ENCODE measurements around the gene SHISA2.

SHISA2 gene

DNA sequence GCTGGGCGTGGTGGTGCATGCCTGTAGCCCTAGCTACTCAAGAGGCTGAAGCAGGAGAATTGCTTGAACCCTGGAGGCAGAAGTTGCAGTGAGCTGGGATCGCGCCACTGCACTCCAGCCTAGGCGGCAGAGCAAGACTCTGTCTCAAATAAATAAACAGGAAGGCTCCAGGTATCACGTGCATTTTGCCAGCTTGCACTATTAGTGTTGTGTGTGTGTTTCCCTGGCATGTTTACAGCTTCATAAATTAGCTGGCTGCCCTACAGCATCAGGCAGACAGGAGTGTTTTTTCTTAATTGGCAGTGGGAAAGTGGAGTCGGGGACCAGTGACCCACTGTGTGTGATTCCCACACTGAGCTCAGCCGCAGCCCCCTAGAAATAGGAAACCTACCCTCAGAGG lies 32.6 kb downstream of the SHISA2 start:
- no peak overlapping the region for H3K4me3 ChIP-seq (ENCODE audit: insufficient read length, low read depth)
- no peaks in the 10 kb centered on the region for H3K4me1 ChIP-seq (ENCODE audit: insufficient read depth, insufficient read length)
- no peak overlapping the region for H3K9ac ChIP-seq (ENCODE audit: insufficient read length, low read depth)
- TF ChIP-seq YY1 (IDR thresholded peaks at IDR 0.05; ENCODE audit: insufficient read depth, insufficient read length) (no peak), ZNF274 (IDR thresholded peaks at IDR 0.05; ENCODE audit: low read depth, low read length) (no peak), SUZ12 (IDR thresholded peaks at IDR 0.05; ENCODE audit: extremely low read depth, insufficient read depth, insufficient read length) (no peak)
- DNase-seq (ENCODE audit: low read depth, low spot score), result no peak
- H3K27me3 ChIP-seq (ENCODE audit: insufficient read depth, insufficient read length), result no peaks in the 10 kb centered on the region
- no peaks in the 10 kb centered on the region for H3K36me3 ChIP-seq (ENCODE audit: insufficient read depth, insufficient read length, low read length)
- no peaks in the 10 kb centered on the region; the same call in 1 of the 2 replicates for H3K9me3 ChIP-seq (ENCODE audit: insufficient read depth, low read length)

DNA sequence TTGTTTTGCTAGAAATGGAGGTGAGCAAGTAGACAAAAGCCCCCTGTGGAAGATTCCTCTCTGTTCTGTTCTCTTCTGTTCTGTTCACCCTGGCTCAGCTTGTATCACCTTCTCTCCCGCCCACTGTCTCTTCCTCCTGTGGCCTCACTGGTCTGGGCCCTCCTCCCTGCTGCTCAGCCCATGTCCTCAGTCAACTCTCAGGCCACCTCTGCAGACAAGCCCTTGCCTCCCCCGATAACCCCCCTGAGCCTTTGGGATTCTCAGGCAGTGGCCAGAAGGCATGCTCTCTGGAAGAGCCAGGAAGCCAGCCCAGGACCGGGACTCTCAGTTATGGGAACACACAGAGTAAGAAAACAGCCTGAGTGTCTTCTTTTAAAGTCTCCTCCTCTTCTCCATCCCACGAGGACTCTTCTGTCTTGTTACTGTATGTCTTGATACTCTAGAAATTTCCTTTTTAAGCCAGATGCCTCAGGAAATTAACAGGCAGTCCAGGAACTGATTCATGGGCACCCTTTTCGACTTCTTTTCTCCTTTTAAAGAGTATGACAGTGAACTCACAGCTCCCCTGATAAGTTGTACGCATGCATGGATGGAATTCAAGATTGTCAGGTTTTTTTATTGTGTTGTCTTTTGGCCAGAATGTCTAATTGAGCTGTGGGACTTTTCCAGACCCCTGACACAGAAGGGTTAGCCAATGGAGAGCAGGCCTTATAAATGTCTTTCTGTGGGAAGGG lies 33.7 kb downstream of the SHISA2 start:
- DNase-seq (ENCODE audit: low read depth, low spot score), result no peak
- no peaks in the 10 kb centered on the region for H3K27me3 ChIP-seq (ENCODE audit: insufficient read depth, insufficient read length)

DNA sequence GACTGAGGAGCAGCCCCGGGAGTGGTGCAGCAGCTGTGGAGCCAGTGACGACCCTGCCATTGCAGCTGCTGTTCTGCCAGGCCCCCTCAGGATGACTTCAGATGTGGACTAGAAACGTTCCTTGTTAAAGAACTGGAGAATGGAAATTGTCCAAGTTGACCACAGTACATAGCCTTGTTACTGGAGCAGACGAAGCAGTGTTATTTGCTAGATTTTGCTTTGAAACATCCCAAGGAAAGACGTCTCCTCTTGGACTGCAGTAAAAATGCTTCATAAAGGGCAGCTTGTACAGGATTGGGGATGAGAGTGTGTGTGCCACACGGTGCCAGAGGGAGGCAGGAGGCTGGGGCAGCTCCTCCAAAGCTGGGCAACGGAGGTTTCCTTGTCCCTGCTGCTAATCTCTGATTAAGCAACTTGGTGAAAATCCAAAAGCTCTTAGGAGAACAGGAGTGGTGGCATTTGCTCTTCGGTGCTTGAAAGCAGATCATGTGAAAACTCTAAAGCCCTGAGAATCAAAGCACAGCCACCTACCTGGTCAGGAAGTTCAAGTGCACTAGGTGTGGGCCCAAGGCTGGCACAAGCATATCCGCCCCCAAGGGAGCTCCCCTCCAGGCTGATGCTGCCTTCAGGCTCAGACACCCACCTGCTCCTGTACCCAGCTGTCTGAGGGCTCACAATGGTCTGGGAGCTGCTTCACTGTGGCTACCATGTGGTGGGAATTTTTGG lies 34.5 kb downstream of the SHISA2 start:
- no peaks in the 10 kb centered on the region for H3K4me1 ChIP-seq (ENCODE audit: insufficient read depth, insufficient read length)
- TF ChIP-seq YY1 (IDR thresholded peaks at IDR 0.05; ENCODE audit: insufficient read depth, insufficient read length), result no peak
- TF ChIP-seq SUZ12 (IDR thresholded peaks at IDR 0.05; ENCODE audit: extremely low read depth, insufficient read depth, insufficient read length), result no peak
- no peak for TF ChIP-seq ZNF274 (IDR thresholded peaks at IDR 0.05; ENCODE audit: low read depth, low read length)
- H3K27me3 ChIP-seq (ENCODE audit: insufficient read depth, insufficient read length), result no peaks in the 10 kb centered on the region
- no peak for DNase-seq (ENCODE audit: low read depth, low spot score)
- no peak overlapping the region for H3K4me3 ChIP-seq (ENCODE audit: insufficient read length, low read depth)
- no peaks in the 10 kb centered on the region for H3K36me3 ChIP-seq (ENCODE audit: insufficient read depth, insufficient read length, low read length)
- H3K9me3 ChIP-seq (ENCODE audit: insufficient read depth, low read length), result no peaks in the 10 kb centered on the region; the same call in none of the 2 replicates
- H3K9ac ChIP-seq (ENCODE audit: insufficient read length, low read depth), result no peak overlapping the region

More for the DNA sequence above, 33.7 kb downstream of the SHISA2 start:
- H3K9ac ChIP-seq (ENCODE audit: insufficient read length, low read depth), result no peak overlapping the region
- no peaks in the 10 kb centered on the region for H3K4me1 ChIP-seq (ENCODE audit: insufficient read depth, insufficient read length)
- no peaks in the 10 kb centered on the region; the same call in none of the 2 replicates for H3K9me3 ChIP-seq (ENCODE audit: insufficient read depth, low read length)
- no peak overlapping the region for H3K4me3 ChIP-seq (ENCODE audit: insufficient read length, low read depth)
- no peaks in the 10 kb centered on the region for H3K36me3 ChIP-seq (ENCODE audit: insufficient read depth, insufficient read length, low read length)
- no peak for TF ChIP-seq YY1 (IDR thresholded peaks at IDR 0.05; ENCODE audit: insufficient read depth, insufficient read length)
- TF ChIP-seq SUZ12 (IDR thresholded peaks at IDR 0.05; ENCODE audit: extremely low read depth, insufficient read depth, insufficient read length), result no peak
- no peak for TF ChIP-seq ZNF274 (IDR thresholded peaks at IDR 0.05; ENCODE audit: low read depth, low read length)

GRCh38 chr13:26016189-26016588 lies 35.6 kb downstream of the SHISA2 start:
- TF ChIP-seq ZNF274 (IDR thresholded peaks at IDR 0.05; ENCODE audit: low read depth, low read length), result no peak
- no peak for TF ChIP-seq YY1 (IDR thresholded peaks at IDR 0.05; ENCODE audit: insufficient read depth, insufficient read length)
- TF ChIP-seq SUZ12 (IDR thresholded peaks at IDR 0.05; ENCODE audit: extremely low read depth, insufficient read depth, insufficient read length), result no peak
- Histone ChIP-seq H3K9ac (ENCODE audit: insufficient read length, low read depth) (no peak overlapping the region), H3K9me3 (ENCODE audit: insufficient read depth, low read length) (no peaks in the 10 kb centered on the region; the same call in none of the 2 replicates), H3K36me3 (ENCODE audit: insufficient read depth, insufficient read length, low read length) (no peaks in the 10 kb centered on the region), H3K4me3 (ENCODE audit: insufficient read length, low read depth) (no peak overlapping the region), H3K4me1 (ENCODE audit: insufficient read depth, insufficient read length) (no peaks in the 10 kb centered on the region), H3K27me3 (ENCODE audit: insufficient read depth, insufficient read length) (no peaks in the 10 kb centered on the region)
- no peak for DNase-seq (ENCODE audit: low read depth, low spot score)

GRCh38 chr13:26015271-26016125 lies 36.3 kb downstream of the SHISA2 start:
- Histone ChIP-seq H3K4me1 (ENCODE audit: insufficient read depth, insufficient read length) (peaks cover 2% of the 10 kb centered on the region), H3K36me3 (ENCODE audit: insufficient read depth, insufficient read length, low read length) (no peaks in the 10 kb centered on the region), H3K27me3 (ENCODE audit: insufficient read depth, insufficient read length) (no peaks in the 10 kb centered on the region), H3K9ac (ENCODE audit: insufficient read length, low read depth) (no peak overlapping the region), H3K9me3 (ENCODE audit: insufficient read depth, low read length) (no peaks in the 10 kb centered on the region; the same call in none of the 2 replicates), H3K4me3 (ENCODE audit: insufficient read length, low read depth) (no peak overlapping the region)
- no peak for DNase-seq (ENCODE audit: low read depth, low spot score)
- TF ChIP-seq YY1 (IDR thresholded peaks at IDR 0.05; ENCODE audit: insufficient read depth, insufficient read length) (no peak), SUZ12 (IDR thresholded peaks at IDR 0.05; ENCODE audit: extremely low read depth, insufficient read depth, insufficient read length) (no peak), ZNF274 (IDR thresholded peaks at IDR 0.05; ENCODE audit: low read depth, low read length) (no peak)

DNA sequence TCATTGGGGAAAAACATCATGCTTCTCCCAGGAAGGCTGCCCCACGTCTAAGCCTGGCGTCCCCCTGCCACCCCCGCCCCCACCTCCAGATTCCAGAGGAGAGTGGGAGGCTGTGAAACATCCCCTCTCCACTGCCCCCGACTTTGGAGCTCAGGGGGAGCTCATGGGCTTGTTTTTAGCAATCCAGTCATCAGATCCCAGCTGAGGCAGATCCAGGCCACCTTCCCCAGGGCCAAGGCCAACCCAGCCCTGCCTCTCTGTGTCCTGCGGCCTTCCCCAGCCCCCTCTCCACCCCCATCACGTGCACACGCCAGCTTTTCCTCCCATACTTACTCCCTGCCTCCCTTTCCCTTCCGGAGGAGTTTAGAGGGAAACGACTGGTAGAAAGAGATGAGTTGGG lies 38.8 kb downstream of the SHISA2 start:
- no peaks in the 10 kb centered on the region; the same call in none of the 2 replicates for H3K9me3 ChIP-seq (ENCODE audit: insufficient read depth, low read length)
- no peaks in the 10 kb centered on the region for H3K27me3 ChIP-seq (ENCODE audit: insufficient read depth, insufficient read length)
- no peak for TF ChIP-seq ZNF274 (IDR thresholded peaks at IDR 0.05; ENCODE audit: low read depth, low read length)
- no peak for TF ChIP-seq YY1 (IDR thresholded peaks at IDR 0.05; ENCODE audit: insufficient read depth, insufficient read length)
- TF ChIP-seq SUZ12 (IDR thresholded peaks at IDR 0.05; ENCODE audit: extremely low read depth, insufficient read depth, insufficient read length), result no peak
- no peak overlapping the region for H3K9ac ChIP-seq (ENCODE audit: insufficient read length, low read depth)
- H3K4me3 ChIP-seq (ENCODE audit: insufficient read length, low read depth), result no peak overlapping the region
- no peak for DNase-seq (ENCODE audit: low read depth, low spot score)
- H3K36me3 ChIP-seq (ENCODE audit: insufficient read depth, insufficient read length, low read length), result no peaks in the 10 kb centered on the region
- peaks cover 2% of the 10 kb centered on the region for H3K4me1 ChIP-seq (ENCODE audit: insufficient read depth, insufficient read length)

Measured in NT2/D1 (cell line).